HG03097 (cell line): ENCODE results near the gene CEACAM21.

Source experiments
- ATAC-seq: cut with Tn5 transposase; IDR thresholded peaks from one replicate; pipeline ENCODE4 v1.9.1; 2021; ENCODE audit not compliant: unreplicated experiment, low FRiP score

CEACAM21 gene

DNA sequence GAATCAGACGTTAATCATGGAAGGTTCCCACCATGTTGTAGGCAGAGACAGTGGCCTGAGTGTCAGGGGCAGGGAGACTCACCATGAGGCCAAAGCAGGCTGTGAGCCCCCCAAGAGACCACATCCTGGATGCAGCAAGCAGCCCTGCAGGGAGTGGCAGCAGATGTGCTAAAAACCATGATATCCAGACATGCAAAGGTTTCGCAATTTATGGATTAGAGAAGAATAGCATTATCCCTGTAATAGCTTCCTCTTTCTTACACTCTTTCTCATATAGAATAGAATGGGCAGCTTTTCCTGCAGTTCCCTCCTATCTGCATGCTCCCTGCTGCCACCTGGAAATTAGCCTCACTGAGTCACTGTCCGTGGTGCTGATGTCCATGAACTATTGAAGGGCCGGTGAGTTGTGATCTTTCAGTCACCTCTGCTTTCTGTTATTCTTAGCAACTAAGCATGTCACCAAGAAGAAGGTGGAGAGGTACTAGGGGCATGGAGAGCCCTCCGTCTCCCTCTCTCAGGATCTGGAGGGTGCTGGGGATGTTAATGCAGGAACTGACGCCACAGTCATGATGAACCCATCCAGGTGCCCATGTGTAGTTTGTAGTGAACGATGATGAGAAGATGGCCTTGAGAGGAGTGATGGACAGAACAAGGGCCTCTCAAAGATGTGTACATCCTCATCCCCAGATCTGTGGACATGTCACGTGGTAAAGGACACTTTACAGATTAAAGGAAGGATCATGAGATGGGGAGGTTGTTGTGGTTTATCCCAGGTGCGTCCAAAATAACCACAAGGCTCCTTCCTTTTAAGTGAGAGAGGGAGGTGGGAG is 41.0 kb downstream of the CEACAM21 start:
- no peak for ATAC-seq

DNA sequence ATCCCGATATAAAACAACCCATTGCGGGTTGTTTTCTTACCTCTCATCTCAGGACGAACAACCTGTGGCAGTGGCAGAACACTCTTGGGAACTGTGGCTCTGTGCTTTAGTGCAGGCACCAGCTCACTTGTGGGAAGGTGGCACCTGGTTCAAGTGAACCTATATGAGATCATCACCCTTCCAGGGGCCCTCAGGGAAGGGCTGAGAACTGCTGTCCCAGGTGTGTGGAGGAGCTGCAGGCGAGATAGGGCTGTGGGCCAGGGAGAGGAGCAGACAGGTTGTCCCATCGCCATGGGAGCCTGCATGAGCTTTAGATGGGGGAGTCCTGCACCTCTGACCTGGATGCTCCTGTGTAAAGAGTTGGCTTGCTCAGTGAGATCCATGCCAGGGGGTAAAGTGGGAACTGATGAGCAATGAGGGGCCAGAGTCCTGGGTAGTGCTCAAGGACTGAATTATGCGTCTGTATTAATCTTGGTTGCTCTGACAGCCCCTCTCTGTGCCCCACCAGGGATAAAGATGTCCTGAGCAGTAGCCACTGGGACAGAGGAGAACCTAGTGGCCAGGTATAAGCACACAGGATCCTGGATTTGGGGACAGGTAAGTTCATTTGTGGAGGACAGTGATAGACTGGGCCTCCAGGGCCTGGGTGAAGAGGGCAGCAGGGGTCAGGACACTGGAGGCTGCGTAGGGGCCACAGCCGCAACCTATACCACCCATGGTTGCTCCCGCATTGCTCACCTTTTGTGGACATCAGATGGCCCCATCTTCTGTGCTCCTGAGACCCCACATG is 42.2 kb downstream of the CEACAM21 start:
- ATAC-seq = no peak

DNA sequence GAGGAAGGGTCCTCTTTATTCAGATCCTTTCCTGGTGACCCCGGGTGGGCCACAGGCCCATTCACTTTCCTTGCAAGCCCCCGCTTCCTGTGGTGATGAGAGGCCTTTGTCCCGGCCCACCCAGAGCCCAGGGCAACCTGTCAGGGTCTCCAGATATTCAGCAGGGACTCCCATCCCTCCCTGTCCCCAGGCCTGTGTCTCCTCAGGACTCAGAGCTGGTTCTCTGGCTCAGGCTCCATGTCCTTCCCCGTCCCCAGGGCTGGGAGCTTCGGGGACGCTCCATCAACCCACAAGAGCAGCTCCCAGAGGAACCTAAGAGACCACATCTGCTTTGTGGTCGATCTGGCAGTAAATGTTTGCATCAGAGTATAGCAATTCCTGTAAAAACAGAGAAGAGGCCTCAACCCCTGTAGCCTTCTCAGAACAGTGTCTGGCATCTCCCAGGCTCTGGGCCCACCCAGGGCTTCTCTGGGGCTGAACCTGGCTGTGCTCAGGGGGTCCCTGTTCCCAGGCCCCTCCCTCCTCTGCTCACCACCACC is 43.1 kb downstream of the CEACAM21 start:
- ATAC-seq = no peak

DNA sequence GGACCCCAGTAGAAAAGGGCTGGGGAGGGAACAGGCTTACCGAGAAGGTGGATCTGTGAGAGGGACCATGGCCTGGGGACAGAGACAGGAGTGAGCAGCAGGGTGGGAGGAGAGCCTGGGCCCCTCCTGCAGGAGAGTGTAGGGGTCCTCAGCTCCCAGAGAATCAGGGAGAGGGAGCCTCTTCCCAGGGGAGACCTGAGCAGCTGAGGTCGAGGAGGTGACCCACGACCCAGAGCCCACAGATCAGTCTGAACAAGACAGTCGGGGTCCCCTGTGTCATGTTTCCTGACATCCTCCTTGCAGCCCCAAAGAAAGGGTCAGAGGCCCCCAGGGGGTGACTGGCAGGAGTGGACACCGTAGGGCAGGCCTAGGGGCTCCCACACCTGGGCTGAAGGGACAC is 44.2 kb downstream of the CEACAM21 start:
- no peak for ATAC-seq

DNA sequence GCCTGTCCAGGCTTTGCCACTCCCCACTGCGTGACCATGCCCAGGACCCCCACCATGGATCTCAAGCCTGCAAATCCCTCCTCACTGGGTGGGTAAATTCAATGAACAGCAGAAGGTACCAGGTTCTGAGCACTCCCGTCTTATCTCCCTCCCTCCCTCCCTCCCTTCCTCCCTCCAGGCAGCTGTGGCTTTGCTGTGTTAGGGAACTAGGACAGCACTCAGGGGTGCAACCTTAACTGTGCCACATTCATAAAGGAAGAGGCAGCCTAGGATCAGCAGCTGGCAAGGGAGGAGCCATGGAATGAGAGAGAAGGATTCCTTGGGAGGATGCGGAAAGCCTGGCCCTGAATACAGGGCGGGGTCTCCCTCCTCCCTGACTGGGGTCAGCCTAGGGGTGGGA is 45.3 kb downstream of the CEACAM21 start:
- no peak for ATAC-seq

DNA sequence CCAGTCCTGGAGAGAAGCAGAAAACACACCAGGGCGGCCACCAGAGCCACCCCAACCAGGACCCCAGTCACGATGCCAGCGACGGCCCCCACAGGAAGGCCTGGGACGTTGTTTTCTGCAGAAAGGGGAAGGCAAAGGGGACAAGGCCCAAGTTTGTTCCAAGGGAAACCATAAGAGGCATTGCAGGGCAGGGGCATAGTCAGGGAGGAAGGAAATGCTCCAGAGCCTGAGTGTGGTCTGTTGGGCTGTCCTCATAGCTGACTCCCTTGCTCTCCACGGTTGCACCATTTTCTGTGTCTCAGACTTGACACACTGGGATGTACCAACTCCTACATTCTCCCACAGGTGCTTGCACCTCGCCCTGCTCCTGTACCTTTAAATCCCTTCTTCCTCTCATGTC is 45.7 kb downstream of the CEACAM21 start:
- ATAC-seq = no peak

DNA sequence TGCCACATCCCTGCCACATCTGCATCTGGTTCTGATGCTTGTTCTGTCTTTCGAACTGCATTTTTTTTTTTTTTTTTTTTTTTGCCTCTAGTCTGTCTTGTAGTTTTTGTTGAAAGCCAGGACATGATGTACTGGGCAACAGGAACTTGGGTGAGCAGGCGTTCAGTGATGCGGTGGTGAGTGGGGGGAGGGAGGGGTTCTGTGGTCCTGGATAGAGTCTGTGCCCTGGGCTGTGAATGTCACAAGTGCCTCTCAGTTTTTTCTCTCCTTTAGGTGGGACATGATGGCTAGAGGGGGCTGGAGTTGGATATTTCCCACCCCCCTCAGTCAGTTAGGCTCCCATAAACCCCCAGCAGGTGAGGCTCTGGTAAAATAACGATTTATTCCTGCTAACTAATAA is 47.4 kb downstream of the CEACAM21 start:
- ATAC-seq = no peak

DNA sequence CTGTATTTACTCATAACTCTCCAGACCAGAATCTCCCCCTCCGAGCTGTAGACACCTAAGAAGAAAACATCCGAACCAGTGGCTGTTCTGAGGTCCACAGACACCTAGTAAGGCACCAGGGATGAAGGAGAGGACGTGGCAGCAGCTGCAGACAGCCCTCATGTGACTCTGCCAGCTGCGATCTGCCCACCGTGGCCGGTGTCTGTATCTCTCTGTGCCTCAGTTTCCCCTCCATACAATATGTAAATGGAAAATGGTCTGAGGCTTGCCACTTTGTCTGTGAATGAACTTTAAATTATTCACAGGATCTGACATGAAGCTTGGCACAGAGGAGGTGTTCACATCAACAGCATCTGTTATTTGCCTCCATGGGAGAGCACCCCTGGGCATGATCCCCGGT is 48.5 kb downstream of the CEACAM21 start:
- ATAC-seq = no peak

DNA sequence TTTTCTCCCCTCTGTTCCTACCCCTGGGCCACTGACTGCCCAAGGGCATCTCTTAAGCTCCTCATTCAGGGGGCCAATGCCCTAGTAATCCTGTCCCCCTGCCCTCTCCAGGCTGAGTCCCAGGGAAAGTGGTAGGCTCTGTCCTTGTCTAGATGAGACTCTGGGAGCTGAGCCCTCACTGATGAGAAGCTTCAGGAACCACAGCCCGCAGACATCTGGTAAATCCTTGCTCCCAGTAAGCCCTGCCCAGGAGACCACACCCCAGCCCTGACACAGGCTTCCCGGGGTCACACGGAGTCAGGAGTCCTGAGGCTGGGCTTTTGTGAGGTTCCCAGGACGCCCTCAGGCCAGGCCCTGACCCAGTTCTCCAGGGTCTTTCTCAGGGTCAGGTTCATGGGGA is 49.0 kb downstream of the CEACAM21 start:
- ATAC-seq = no peak

DNA sequence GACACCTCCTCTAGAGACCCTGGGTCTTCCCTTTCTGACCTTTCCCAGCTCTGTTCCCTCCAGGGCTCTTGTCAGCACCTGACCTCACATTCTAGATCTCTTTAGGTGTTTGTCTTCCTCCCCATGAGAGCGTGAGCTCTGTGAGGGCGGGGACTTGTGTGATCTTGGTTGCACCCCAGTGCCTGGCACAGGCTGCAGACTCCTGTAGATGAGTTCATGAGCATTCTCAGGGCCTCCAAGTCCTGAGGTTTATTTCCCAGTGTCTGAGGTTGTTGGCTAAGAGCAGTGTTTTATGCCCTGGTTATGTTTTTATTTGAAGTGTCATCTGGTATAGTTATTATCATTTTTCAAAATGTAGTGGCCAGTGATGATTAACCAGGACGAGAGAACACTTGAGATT is 50.3 kb downstream of the CEACAM21 start:
- no peak for ATAC-seq

DNA sequence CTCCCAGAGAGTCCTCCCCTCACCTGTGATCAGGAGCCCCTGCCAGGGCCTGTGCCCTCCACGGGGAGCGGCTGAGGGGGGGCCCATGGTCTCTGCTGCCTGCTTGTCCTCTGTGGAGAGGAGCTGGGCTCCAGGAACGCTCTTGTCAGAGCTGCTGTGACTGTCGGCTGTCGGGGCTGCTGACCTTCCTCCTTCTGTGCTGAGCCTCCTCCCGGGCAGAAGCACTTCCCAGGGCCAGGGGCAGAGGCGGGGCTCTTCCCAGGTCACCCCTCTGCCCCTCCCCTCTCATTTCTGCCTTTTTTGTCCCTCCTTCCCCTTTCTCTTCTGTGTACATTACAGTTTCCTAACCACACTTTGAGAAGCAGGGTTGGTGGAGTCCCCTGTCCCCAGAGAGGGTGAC is 50.9 kb downstream of the CEACAM21 start, which contains the start of gene CEACAM4:
CEACAM4 (minus strand) TSS at position 198 of the 400 bp plus-strand sequence; CDS start at position 87, 111 bp downstream.
- ATAC-seq = no peak

DNA sequence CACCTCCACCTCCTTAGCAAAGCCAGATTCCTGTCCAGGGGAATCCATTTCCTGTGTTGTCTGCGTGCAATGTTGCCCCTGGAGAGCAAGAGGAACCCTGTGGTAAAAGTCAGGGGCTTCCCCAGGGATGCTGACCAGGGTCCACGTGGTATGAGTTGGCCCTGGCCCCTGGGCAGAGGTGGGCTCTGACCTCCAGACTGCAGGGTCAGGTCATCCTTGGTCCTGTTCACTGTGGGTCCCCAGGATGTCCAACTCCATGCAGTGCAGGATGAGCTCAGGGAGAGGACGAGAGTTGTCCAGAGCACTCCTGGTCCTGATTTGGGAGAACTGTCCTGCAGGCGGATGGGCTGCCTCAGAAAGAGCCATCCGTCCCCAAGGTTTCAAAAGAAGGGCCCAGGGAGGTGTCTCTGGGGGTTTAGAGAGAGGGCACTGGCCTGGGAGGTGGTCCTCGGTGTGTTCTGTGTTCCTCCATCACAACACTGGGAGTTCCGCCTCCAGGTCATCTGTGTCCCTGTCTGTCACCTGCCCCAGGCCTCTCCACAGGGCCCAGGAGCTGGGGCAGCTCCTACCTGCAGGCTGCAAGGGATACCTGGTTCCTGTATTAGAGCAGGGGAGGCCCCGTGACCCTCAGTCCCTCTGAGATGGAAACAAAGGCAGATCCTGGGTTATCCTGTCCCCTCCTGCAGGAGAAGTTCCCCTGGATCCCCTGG is 52.2 kb downstream of the CEACAM21 start:
- no peak for ATAC-seq
